Endothelial cell (in vitro differentiated cells): ENCODE results near the gene ZNF224. TPM values are rescaled to one million over a fixed set of nuclear protein-coding genes. Genes with fewer than 3 reads are reported as not detected.
A peak's percentile ranks its signal among the peaks of the same experiment; 100 is the strongest.

Experiments
- DNase-seq: peaks from one replicate; pipeline ENCODE4 v3.0.0; 2021; ENCODE audit warnings: low spot score
- H3K27ac Mint-ChIP-seq: one replicate; pipeline ENCODE4 v1.8.0; 2021; ENCODE audit warnings: mixed read lengths, inconsistent platforms; ENCODE audit not compliant: unreplicated experiment
- H3K27me3 Mint-ChIP-seq: one replicate; pipeline ENCODE4 v1.8.0; 2021; ENCODE audit warnings: mild to moderate bottlenecking, moderate library complexity, mixed read lengths, inconsistent platforms; ENCODE audit not compliant: unreplicated experiment
- H3K36me3 Mint-ChIP-seq: one replicate; pipeline ENCODE4 v1.8.0; 2021; ENCODE audit warnings: mild to moderate bottlenecking, low read depth, mixed read lengths, inconsistent platforms; ENCODE audit not compliant: unreplicated experiment
- H3K4me1 Mint-ChIP-seq: one replicate; pipeline ENCODE4 v1.8.0; 2021; ENCODE audit warnings: mild to moderate bottlenecking, mixed read lengths, inconsistent platforms; ENCODE audit not compliant: unreplicated experiment
- H3K4me3 Mint-ChIP-seq: one replicate; pipeline ENCODE4 v1.8.0; 2021; ENCODE audit warnings: mild to moderate bottlenecking, mixed read lengths, inconsistent platforms; ENCODE audit not compliant: unreplicated experiment
- H3K9me3 Mint-ChIP-seq: one replicate; pipeline ENCODE4 v1.8.0; 2021; ENCODE audit warnings: mixed read lengths, inconsistent platforms; ENCODE audit not compliant: unreplicated experiment
- CTCF ChIP-seq: fragments of 200-600 bp; sonication (generic); IDR thresholded peaks from one replicate; pipeline ENCODE4 v1.5.0; 2021; ENCODE audit warnings: antibody characterized with exemption; ENCODE audit not compliant: unreplicated experiment
- total RNA-seq: library from RNA; stranded (reverse); fragmentation: NEBNext Ultra II Directional; extraction: Animal tissue kit (Norgen Biotek cat#: 25700); gene quantifications from one replicate; pipeline ENCODE4 v1.2.1, GENCODE V29; 2021; ENCODE audit not compliant: unreplicated experiment

Gene ZNF224
- total RNA-seq, 1 donor from 2014 or later, result 36.0 TPM

- no peak for DNase-seq
- Mint-ChIP-seq H3K27me3 (peaks cover 1% of the 10 kb centered on the region), H3K9me3 (peaks cover 21% of the 10 kb centered on the region), H3K4me3 (peak overlapping the region; percentile 84), H3K27ac (no peak overlapping the region), H3K36me3 (peaks cover 63% of the 10 kb centered on the region), H3K4me1 (no peaks in the 10 kb centered on the region)
- TF ChIP-seq CTCF, result no peak
These were observed 62.3 kb downstream of the ZNF224 start for GRCh38 chr19:44156475-44156874.

Other genes starting within 250 kb of the ZNF224 start
- 3.7 TPM for gene ZNF404, start 210.4 kb upstream of the ZNF224 start, total RNA-seq
- 19.4 TPM for gene ZNF45, start 159.1 kb upstream of the ZNF224 start, total RNA-seq
- 7.3 TPM for gene ZNF221, start 143.1 kb upstream of the ZNF224 start, total RNA-seq
- 10.9 TPM for gene ZNF155, start 110.2 kb upstream of the ZNF224 start, total RNA-seq
- gene ZNF230, start 91.4 kb upstream of the ZNF224 start, total RNA-seq, result 5.6 TPM
- gene ZNF222, start 69.0 kb upstream of the ZNF224 start, total RNA-seq, result 6.5 TPM
- gene ZNF223, start 42.3 kb upstream of the ZNF224 start, total RNA-seq, result 10.9 TPM
- gene ZNF284, start 22.2 kb upstream of the ZNF224 start, total RNA-seq, result 4.0 TPM
- gene ZNF225, start 19.0 kb downstream of the ZNF224 start, total RNA-seq, result 7.1 TPM
- 17.8 TPM for gene ZNF234, start 47.2 kb downstream of the ZNF224 start, total RNA-seq
- 23.2 TPM for gene ZNF226, start 70.7 kb downstream of the ZNF224 start, total RNA-seq
- gene ZNF227, start 118.2 kb downstream of the ZNF224 start, total RNA-seq, result 29.3 TPM
- 5.5 TPM for gene ZNF233, start 165.5 kb downstream of the ZNF224 start, total RNA-seq
- gene ZNF235, start 210.7 kb downstream of the ZNF224 start, total RNA-seq, result 14.9 TPM